Suppressor macrophage (primary cell): ENCODE measurements around the gene AK9.
"Not testable (repeated sequence)": the region's sequence is repeated elsewhere in the genome, so short reads cannot be mapped to it uniquely, and the experiment has no call there.

Experiments
- DNase-seq, 4 experiments: peaks; one replicate each; pipeline ENCODE4 v3.0.0-alpha.2; 2020 to 2022

AK9 gene

GRCh38 chr6:109478222-109478805, 212.7 kb downstream of the AK9 start:
- no peak for DNase-seq

DNA sequence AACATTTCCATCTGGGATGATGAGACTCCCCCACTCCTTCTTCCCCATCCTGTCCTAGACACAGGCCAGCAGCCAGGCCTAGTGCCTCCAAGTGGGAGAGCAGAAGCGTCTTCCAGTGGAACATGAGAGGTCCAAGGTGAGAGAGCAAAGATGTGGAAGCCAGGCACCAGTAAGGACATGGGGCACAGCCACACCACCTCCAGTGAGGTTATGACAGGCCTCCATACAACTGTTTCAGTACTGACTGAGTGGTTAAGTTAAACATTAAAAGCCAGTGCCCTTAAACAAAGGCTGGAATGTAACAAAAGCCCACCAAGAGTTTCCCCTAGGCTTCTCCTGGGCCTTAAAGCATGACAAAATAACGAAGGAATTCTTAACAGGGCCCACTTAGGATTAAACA, 213.3 kb downstream of the AK9 start:
- DNase-seq, result no peak

DNA sequence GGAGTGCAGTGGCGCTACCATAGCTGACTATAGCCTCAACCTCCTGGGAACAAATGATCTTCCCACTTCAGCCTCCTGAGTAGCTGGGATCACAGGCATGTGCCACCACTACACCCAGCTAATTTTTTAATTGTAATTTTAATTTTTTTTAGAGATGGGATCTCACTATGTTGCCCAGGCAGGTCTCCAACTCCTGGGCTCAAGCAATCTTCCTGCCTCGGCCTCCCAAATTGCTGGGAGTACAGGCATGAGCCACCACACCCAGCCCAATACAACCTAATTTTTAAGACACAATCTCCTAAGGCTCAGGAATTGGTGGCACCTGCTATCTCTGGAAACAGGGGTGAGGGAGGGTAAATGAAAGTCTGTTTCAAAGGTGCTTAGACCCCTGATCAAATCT, 213.8 kb downstream of the AK9 start:
- DNase-seq, result no peak

GRCh38 chr6:109475625-109476024, 215.4 kb downstream of the AK9 start:
- no peak for DNase-seq

GRCh38 chr6:109474995-109475394, 216.0 kb downstream of the AK9 start:
- DNase-seq, result no peak

DNA sequence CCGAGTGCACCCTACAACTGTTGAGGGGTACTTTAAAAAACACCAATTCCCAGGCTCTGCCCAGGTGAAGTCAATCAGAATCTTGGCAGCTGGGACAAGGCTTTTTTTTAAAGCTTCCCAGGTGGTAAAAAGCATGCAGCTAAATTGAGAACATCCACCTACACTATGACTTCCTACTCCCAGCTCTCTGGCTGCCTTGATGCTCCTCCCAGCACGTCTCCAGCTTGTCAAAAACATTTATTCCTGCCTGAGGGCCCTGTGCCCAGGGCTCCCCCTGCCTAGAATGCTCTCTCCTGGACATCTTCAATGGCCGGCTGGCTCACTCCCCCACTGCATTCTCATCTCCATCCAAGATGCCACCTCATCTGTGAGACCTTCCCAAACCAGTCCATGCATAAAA, 217.9 kb downstream of the AK9 start:
- DNase-seq, result no peak

DNA sequence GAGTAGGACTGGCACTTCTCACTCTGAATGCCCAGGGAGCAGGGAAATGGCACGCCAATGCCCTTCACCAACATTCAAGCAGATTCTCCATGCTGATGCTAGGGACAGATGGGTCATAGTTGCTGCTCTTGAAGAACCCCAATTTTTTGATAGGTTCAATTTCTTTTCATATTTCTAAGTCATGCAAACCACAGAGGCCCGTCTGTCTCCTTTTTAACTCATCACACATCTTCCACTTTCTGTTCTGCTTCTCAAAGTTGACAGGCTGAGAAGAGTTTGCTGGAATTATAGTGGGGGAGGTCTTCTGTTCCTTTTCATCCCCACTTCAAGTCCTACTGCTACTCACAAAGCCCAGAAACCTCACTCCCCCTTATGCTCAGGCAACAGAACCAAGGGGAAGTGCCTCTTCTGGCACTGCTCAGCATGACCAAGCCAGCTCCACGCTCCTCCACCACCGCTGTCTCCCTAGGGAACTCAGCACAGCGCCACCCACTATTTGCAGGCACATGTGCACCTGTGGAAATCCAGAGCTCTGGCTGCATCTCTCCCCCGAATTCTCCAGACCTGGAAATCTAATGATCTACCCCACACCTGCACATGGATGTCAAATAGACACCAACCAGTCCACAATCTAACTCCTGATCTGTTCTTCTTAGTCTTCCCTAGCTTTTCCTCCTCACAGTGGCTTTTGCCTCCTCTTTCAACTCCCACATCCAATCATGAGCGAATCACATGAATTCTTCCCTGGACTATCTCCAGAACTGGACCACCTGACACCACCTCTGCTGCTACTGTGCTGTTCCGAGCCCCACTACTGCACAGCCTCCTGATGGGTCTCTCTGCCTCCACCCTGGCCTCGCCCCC, 218.6 kb downstream of the AK9 start:
- DNase-seq, result peak in 1 of 4 experiments; percentile 13

DNA sequence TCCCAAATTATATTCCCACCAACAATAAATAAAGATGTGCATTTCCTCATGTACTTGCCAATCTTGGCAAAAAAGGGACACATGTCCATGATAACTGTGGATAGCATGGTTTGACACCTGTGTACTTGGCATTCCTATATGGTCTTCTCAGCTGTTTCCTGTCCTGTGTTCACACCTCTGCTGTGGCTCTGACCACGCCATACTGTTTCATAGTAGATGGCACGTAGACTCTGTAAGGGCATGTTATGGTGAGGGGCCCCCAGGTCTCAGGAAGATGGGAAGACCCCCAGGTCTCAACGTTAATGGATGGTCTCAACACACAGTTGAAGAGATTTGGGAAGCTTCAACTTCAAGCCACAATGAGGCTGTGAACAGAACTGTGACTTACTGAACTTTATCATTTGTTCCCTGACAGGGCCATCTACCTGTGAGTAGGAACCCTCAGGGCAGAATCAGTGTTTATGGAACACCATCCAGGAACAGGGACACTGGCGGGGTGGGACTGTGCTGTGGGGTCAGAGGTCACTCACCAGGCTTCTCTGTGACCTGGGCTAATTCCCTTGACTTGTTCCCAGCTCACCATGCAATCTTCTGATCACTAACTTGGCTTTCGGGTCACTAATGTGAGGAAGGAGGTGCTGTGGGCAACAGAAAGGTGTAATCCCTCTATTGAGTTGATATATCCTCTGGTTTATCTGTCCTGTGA, 219.7 kb downstream of the AK9 start:
- no peak for DNase-seq

GRCh38 chr6:109469591-109470189, 221.3 kb downstream of the AK9 start:
- no peak for DNase-seq

GRCh38 chr6:109467696-109468095, 223.3 kb downstream of the AK9 start:
- no peak for DNase-seq

- no peak for DNase-seq
These were observed 224.6 kb downstream of the AK9 start for GRCh38 chr6:109466212-109466923.

- DNase-seq, result no peak
These were observed 225.2 kb downstream of the AK9 start for GRCh38 chr6:109465772-109466171.

GRCh38 chr6:109461733-109462526, 229.1 kb downstream of the AK9 start:
- DNase-seq, result no peak

GRCh38 chr6:109461205-109461604, 229.8 kb downstream of the AK9 start:
- DNase-seq, result not testable (repeated sequence)

- no peak for DNase-seq
These were observed 230.7 kb downstream of the AK9 start for GRCh38 chr6:109460161-109460829.

- DNase-seq, result peak; percentile 71 to 91 (median 82)
These were observed 232.0 kb downstream of the AK9 start for GRCh38 chr6:109458774-109459531.

- no peak for DNase-seq
These were observed 233.4 kb downstream of the AK9 start for GRCh38 chr6:109457562-109457996.

GRCh38 chr6:109456710-109457561, 234.1 kb downstream of the AK9 start:
- DNase-seq, result peak in 1 of 4 experiments; percentile 27

GRCh38 chr6:109456111-109456583, 234.9 kb downstream of the AK9 start:
- no peak for DNase-seq
